22Rv1 (cell line): ENCODE data around the gene MBD2.

Experiments
- ZFX ChIP-seq: fragments of 450-650 bp; IDR thresholded peaks from 2 replicates; pipeline ENCODE4 v1.6.1; 2017; ENCODE audit warnings: antibody characterized with exemption, borderline replicate concordance
- TF ChIP-seq, protein P1 (sequence below): fragments of 450-650 bp; IDR thresholded peaks from 2 replicates; pipeline ENCODE4 v1.5.1; 2017; ENCODE audit warnings: mild to moderate bottlenecking

DNA sequence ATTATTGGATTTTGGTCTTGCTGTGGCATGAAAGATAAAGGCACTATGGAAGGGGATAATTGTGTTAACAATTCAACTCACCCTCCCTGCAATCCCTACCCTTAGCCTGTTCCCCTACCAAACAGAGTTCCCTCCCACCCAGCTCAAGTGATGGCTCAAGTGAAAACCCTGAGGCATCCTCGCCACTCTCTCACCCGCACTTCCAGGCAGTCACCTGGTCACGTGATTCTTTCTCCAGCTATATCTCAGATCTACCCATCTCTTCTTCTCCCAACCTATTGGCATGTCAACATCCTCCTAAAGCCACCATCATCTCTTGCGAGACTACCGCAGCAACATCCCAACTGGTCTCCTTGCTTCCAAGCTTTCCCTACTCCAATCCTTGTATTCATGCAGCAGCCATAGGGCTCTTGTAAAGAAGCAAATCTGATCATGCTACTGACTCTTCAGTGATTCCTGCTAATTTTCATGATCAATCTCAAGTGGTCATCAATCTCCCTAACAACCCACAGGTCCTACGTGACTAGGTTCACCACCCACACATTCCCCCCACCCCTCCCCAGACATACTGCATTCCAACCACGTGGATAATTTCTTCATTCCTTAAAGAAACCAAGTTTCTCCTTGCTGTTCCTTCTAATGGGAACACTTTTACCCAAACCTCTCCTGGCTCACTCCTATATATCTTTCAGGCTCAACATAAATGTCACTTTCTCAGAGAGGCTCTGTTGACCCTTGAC, 66.7 kb downstream of the MBD2 start:
- TF ChIP-seq, protein P1, sequence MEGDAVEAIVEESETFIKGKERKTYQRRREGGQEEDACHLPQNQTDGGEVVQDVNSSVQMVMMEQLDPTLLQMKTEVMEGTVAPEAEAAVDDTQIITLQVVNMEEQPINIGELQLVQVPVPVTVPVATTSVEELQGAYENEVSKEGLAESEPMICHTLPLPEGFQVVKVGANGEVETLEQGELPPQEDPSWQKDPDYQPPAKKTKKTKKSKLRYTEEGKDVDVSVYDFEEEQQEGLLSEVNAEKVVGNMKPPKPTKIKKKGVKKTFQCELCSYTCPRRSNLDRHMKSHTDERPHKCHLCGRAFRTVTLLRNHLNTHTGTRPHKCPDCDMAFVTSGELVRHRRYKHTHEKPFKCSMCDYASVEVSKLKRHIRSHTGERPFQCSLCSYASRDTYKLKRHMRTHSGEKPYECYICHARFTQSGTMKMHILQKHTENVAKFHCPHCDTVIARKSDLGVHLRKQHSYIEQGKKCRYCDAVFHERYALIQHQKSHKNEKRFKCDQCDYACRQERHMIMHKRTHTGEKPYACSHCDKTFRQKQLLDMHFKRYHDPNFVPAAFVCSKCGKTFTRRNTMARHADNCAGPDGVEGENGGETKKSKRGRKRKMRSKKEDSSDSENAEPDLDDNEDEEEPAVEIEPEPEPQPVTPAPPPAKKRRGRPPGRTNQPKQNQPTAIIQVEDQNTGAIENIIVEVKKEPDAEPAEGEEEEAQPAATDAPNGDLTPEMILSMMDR, result no peak
- TF ChIP-seq ZFX, result no peak
